ENCODE measurements around the gene EDRF1. TPM values are rescaled to one million over a fixed set of nuclear protein-coding genes. Genes with fewer than 3 reads are reported as not detected.

Gene EDRF1
- total RNA-seq, 4 donors from 2014 or later = 10.9 to 56.4 (median 18.6) TPM

DNA sequence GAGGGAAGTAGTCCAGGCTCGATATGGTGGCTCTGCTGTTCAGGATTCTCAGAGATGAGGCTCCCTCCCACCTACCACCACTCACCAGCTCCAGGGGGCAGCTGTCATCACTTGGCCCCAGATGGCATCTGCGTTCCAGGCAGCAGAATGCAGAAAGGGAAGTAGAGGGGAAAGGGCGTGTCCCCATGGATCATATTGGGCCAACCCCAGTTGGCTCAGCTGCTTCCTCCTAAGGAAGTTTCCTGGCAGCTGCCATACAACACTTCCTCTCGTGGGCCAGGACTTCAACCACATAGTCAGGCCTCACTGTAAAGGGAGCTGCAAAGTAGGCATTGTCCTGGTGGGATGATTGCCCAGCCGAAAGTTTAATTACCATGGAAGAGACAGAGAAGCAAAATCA is 34.9 kb upstream of the EDRF1 start:
- Histone ChIP-seq H3K4me3 (no peak overlapping the region), H3K27me3 (no peaks in the 10 kb centered on the region), H3K27ac (no peak overlapping the region), H3K4me1 (no peaks in the 10 kb centered on the region), H3K36me3 (no peaks in the 10 kb centered on the region), H3K9me3 (no peaks in the 10 kb centered on the region)
- DNase-seq (ENCODE audit: low spot score in 2 of 2) = no peak
- TF ChIP-seq POLR2AphosphoS5 (IDR thresholded peaks at IDR 0.05) (no peak), EP300 (IDR thresholded peaks at IDR 0.05) (no peak), POLR2A (IDR thresholded peaks at IDR 0.05) (no peak)
- TF ChIP-seq, protein P1, sequence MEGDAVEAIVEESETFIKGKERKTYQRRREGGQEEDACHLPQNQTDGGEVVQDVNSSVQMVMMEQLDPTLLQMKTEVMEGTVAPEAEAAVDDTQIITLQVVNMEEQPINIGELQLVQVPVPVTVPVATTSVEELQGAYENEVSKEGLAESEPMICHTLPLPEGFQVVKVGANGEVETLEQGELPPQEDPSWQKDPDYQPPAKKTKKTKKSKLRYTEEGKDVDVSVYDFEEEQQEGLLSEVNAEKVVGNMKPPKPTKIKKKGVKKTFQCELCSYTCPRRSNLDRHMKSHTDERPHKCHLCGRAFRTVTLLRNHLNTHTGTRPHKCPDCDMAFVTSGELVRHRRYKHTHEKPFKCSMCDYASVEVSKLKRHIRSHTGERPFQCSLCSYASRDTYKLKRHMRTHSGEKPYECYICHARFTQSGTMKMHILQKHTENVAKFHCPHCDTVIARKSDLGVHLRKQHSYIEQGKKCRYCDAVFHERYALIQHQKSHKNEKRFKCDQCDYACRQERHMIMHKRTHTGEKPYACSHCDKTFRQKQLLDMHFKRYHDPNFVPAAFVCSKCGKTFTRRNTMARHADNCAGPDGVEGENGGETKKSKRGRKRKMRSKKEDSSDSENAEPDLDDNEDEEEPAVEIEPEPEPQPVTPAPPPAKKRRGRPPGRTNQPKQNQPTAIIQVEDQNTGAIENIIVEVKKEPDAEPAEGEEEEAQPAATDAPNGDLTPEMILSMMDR (IDR thresholded peaks at IDR 0.05) = no peak
- 45% methylated on average over 5 of the region's 5 CpGs for WGBS

DNA sequence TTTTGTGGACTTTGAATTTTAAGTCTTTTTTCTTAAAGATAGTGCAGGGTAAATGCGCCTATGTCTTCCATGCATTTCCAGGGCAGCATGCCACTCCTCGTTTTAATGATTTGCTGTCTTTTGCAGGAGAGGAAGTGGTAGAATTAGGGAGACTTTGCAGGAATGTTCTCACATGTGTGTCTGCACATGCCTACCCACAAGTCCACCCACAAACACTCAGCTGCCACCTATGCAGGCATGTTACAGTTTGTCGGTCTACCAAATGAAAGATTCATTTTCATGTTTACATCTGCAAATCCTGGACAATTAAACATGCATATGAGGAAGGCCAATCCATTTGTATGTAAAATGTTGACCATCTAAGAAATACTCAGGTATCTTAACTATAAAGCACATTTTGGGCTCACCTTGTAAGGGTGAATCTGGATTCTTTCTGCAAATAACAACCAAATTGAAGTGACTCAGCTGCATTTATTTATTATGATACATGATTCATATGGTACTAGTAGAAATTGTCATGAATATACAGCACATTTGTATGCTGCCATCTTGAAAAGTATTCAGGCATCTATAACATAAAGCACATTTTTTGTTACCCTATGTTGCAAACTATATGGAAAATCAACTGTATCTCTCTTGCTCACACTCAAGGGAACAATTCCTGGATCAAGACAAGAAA is 31.9 kb upstream of the EDRF1 start:
- no peak for DNase-seq (ENCODE audit: low spot score in 2 of 2)
- Histone ChIP-seq H3K36me3 (no peaks in the 10 kb centered on the region), H3K4me1 (peaks cover 18% of the 10 kb centered on the region), H3K27me3 (no peaks in the 10 kb centered on the region), H3K27ac (no peak overlapping the region), H3K4me3 (no peak overlapping the region), H3K9me3 (no peaks in the 10 kb centered on the region)
- TF ChIP-seq, protein P1 (IDR thresholded peaks at IDR 0.05) = no peak
- TF ChIP-seq POLR2A (IDR thresholded peaks at IDR 0.05) (no peak), POLR2AphosphoS5 (IDR thresholded peaks at IDR 0.05) (no peak), EP300 (IDR thresholded peaks at IDR 0.05) (no peak)
- 49% methylated on average over 3 of the region's 3 CpGs for WGBS

DNA sequence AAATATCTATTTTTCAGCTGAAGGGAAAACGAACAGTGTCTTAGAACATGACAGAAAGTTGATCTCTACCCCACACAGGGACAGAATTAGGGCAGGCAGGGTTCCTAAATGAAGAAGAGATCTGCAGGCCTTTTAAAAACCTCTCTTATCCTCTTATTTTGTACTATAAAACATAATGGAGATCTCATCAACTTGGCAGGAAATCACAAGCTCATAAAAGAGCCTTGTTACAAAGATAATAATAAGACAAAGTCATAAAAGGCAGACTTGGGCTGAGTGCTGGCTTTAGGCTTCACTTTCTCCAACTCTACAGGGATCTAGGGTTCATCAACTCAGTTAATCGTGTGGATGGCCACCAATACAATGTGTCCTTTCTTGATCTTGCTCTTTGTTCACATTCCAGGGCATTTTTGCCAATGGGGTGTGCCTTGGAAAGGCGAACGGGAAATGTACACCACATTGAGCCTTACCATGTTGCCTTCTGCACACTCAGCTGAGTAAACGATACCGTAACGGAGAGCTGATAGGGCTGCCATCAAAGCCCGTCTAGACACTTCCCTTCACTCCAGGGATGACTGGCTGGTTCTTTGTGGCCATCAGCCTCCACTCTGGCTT is 29.4 kb upstream of the EDRF1 start:
- TF ChIP-seq, protein P1 (IDR thresholded peaks at IDR 0.05) = no peak
- TF ChIP-seq POLR2AphosphoS5 (IDR thresholded peaks at IDR 0.05) (no peak), POLR2A (IDR thresholded peaks at IDR 0.05) (no peak), EP300 (IDR thresholded peaks at IDR 0.05) (no peak)
- DNase-seq (ENCODE audit: low spot score in 2 of 2) = no peak
- H3K4me1 ChIP-seq = peaks cover 35% of the 10 kb centered on the region
- no peaks in the 10 kb centered on the region for H3K27me3 ChIP-seq
- H3K27ac ChIP-seq = no peak overlapping the region
- 47% methylated on average over 8 of the region's 8 CpGs for WGBS
- H3K9me3 ChIP-seq = no peaks in the 10 kb centered on the region
- no peaks in the 10 kb centered on the region for H3K36me3 ChIP-seq
- no peak overlapping the region for H3K4me3 ChIP-seq

DNA sequence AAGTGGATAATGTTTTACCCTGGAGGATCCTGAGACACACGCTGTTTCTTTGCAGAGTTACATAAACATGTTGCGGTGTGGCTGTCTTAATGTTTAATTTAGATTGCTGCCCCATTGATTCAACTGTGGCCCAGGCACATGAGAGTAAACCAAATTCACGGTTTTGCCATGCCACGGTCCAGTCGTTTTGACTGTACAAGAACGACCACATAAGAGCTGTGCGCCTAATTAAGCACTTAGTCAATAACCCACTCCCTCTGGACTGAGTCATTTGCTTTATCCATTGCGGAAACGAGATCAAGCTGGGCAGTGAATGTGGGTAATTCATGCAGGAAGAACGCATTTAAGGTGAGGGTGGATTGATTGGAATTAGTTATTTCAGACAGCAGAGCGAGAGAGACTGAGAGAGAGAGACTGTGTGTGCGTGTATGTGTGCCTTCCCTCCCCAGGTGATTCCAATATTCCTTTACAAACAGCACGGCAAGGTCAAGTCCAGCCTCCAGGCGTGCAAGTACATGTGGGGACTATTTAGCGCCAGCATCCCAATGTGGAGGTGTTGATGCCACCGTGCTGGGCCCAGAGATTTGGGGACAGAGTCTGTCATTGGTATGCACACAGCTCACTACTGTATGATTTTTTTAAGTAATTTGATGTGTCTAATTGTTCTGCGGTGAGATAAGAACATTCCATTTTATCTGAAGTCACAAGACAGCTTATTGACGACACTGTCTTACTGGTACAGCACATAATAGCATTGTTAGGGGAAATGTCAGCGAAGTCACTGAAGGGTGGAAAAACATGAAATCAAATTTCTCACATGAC is 28.1 kb upstream of the EDRF1 start:
- TF ChIP-seq EP300 (IDR thresholded peaks at IDR 0.05) = no peak
- TF ChIP-seq, protein P1 (IDR thresholded peaks at IDR 0.05) = no peak
- no peak for TF ChIP-seq POLR2A (IDR thresholded peaks at IDR 0.05)
- TF ChIP-seq POLR2AphosphoS5 (IDR thresholded peaks at IDR 0.05) = no peak
- DNase-seq (ENCODE audit: low spot score in 2 of 2) = no peak
- H3K9me3 ChIP-seq = no peaks in the 10 kb centered on the region
- no peak overlapping the region for H3K4me3 ChIP-seq
- no peak overlapping the region for H3K27ac ChIP-seq
- no peaks in the 10 kb centered on the region for H3K36me3 ChIP-seq
- WGBS = 84% methylated on average over 19 of the region's 19 CpGs
- H3K4me1 ChIP-seq = peaks cover 35% of the 10 kb centered on the region
- H3K27me3 ChIP-seq = no peaks in the 10 kb centered on the region

DNA sequence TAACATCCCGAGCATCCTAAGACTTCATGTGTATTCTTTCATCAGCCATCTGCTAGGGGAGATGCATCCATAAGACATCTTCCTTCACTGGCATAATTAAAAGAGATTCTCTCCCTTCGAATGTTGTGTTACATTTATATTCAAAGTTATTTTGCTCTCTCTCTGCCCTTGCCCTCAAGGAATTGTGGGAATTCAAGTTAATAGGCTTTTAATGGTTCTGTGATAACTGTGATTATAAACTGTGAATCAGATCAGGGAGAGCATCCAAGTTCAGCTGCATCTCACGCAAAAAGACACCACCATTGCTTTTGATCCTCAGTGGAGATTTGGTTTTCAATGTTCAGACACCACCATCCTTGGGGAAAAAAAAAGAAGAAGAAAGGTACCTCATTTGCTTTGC is 27.3 kb upstream of the EDRF1 start:
- no peak for TF ChIP-seq POLR2AphosphoS5 (IDR thresholded peaks at IDR 0.05)
- TF ChIP-seq POLR2A (IDR thresholded peaks at IDR 0.05) = no peak
- no peak for TF ChIP-seq EP300 (IDR thresholded peaks at IDR 0.05)
- TF ChIP-seq, protein P1 (IDR thresholded peaks at IDR 0.05) = no peak
- Histone ChIP-seq H3K4me3 (no peak overlapping the region), H3K4me1 (peaks cover 35% of the 10 kb centered on the region), H3K27me3 (no peaks in the 10 kb centered on the region), H3K36me3 (no peaks in the 10 kb centered on the region), H3K27ac (no peak overlapping the region), H3K9me3 (no peaks in the 10 kb centered on the region)
- DNase-seq (ENCODE audit: low spot score in 2 of 2) = no peak
- 44% methylated on average over 3 of the region's 3 CpGs for WGBS

Measured in suprapubic skin (tissue), 4 donors.